Smooth muscle cell of the pulmonary artery (primary cell): ENCODE measurements around the gene ADAMTS7. TPM values are rescaled to one million over a fixed set of nuclear protein-coding genes. Genes with fewer than 3 reads are reported as not detected.

Experiments
- total RNA-seq: library from RNA; depleted of rRNA; stranded (reverse); fragments of >200 nt; gene quantifications from 2 replicates; pipeline ENCODE4 v1.2.3, GENCODE V29; 2014

ADAMTS7 gene, protein sequence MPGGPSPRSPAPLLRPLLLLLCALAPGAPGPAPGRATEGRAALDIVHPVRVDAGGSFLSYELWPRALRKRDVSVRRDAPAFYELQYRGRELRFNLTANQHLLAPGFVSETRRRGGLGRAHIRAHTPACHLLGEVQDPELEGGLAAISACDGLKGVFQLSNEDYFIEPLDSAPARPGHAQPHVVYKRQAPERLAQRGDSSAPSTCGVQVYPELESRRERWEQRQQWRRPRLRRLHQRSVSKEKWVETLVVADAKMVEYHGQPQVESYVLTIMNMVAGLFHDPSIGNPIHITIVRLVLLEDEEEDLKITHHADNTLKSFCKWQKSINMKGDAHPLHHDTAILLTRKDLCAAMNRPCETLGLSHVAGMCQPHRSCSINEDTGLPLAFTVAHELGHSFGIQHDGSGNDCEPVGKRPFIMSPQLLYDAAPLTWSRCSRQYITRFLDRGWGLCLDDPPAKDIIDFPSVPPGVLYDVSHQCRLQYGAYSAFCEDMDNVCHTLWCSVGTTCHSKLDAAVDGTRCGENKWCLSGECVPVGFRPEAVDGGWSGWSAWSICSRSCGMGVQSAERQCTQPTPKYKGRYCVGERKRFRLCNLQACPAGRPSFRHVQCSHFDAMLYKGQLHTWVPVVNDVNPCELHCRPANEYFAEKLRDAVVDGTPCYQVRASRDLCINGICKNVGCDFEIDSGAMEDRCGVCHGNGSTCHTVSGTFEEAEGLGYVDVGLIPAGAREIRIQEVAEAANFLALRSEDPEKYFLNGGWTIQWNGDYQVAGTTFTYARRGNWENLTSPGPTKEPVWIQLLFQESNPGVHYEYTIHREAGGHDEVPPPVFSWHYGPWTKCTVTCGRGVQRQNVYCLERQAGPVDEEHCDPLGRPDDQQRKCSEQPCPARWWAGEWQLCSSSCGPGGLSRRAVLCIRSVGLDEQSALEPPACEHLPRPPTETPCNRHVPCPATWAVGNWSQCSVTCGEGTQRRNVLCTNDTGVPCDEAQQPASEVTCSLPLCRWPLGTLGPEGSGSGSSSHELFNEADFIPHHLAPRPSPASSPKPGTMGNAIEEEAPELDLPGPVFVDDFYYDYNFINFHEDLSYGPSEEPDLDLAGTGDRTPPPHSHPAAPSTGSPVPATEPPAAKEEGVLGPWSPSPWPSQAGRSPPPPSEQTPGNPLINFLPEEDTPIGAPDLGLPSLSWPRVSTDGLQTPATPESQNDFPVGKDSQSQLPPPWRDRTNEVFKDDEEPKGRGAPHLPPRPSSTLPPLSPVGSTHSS (N-terminal part only)
- 18.8 and 35.3 TPM in 2 replicates for total RNA-seq

DNA sequence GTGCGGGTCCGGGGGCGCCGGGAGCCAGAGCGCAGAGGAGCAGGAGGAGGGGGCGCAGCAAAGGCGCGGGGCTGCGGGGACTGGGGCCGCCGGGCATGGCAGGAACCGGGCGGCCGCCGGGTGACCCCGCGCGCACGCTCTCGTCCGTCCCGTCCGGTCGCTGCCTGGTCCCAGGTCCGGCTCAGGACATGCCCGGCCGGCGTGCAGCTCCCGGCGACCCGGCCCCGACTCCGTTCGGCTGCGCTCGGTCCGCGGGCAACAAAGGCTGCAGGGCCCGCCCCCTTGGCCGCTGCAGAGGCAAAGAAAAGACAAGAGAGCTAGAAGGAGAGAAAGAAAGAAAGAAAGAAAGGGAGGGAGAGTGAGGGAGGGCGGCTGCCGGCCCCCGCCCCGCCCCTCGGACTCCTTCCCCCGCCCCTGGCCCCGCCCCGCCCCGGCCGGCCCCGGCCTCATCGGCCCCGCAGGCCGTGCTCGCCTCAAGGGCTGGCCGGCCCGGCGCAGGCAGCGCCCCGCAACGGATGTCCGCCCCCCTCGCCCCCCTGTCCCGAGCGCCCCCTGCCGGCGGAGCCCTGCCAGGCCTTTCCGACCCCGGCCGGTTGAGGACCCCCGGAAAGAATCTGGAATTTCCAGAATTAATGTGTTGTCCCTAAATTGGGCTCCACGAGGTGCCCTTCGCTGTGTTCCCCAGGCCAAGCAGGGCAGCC lies at the start of gene ADAMTS7:
Gene ADAMTS7, minus strand, starts transcription at position 341 of the 701 bp plus-strand sequence. Its CDS starts 244 bp downstream, at position 97.

Other genes starting within 250 kb of the ADAMTS7 start
- 0.59 and 0.78 TPM in 2 replicates for gene CHRNA5, start 245.9 kb downstream of the ADAMTS7 start, total RNA-seq
- gene CHRNA3, start 190.5 kb downstream of the ADAMTS7 start, total RNA-seq, result not detected in 2 replicates
- gene CHRNB4, start 170.3 kb downstream of the ADAMTS7 start, total RNA-seq, result not detected in 2 replicates
- 238 and 360 TPM in 2 replicates for gene MORF4L1, start 61.4 kb upstream of the ADAMTS7 start, total RNA-seq
- 2.8 and 9.8 TPM in 2 replicates for gene CTSH, start 133.6 kb upstream of the ADAMTS7 start, total RNA-seq